Cerebellar nuclear complex (tissue), 1 donor: ENCODE data around the gene LBHD2.
A peak's percentile ranks its signal among the peaks of the same experiment; 100 is the strongest.
"Not testable (repeated sequence)": the region's sequence is repeated elsewhere in the genome, so short reads cannot be mapped to it uniquely, and the experiment has no call there.

Experiments
- DNase-seq, 2 experiments: peaks; one replicate each; lab custom pipeline; 2025; lab: John Stamatoyannopoulos, UW

The LBHD2 gene

GRCh38 chr14:103104389-103104653 is 20.3 kb downstream of the LBHD2 start:
- no peak for DNase-seq

GRCh38 chr14:103104654-103105452 is 20.8 kb downstream of the LBHD2 start:
- DNase-seq: peak in 1 of 2 experiments; percentile 4

GRCh38 chr14:103105580-103106150 is 21.7 kb downstream of the LBHD2 start:
- no peak for DNase-seq

- DNase-seq: no peak
These were observed 23.4 kb downstream of the LBHD2 start for GRCh38 chr14:103107455-103107854.

- no peak for DNase-seq
These were observed 24.1 kb downstream of the LBHD2 start for GRCh38 chr14:103107941-103108748.

GRCh38 chr14:103108749-103109207 is 24.8 kb downstream of the LBHD2 start:
- no peak for DNase-seq

GRCh38 chr14:103109535-103110441 is 25.8 kb downstream of the LBHD2 start:
- DNase-seq: no peak

GRCh38 chr14:103110681-103111231 is 26.7 kb downstream of the LBHD2 start:
- no peak for DNase-seq

GRCh38 chr14:103111232-103111868 is 27.3 kb downstream of the LBHD2 start:
- no peak for DNase-seq

GRCh38 chr14:103112400-103113243 is 28.6 kb downstream of the LBHD2 start:
- DNase-seq: no peak

GRCh38 chr14:103113303-103113702 is 29.3 kb downstream of the LBHD2 start:
- DNase-seq: no peak

- DNase-seq: no peak
These were observed 29.8 kb downstream of the LBHD2 start for GRCh38 chr14:103113774-103114173.

- not testable (repeated sequence) for DNase-seq
These were observed 31.2 kb downstream of the LBHD2 start for GRCh38 chr14:103115086-103115679.

GRCh38 chr14:103115845-103116572 is 32.0 kb downstream of the LBHD2 start:
- no peak for DNase-seq

- DNase-seq: no peak
These were observed 32.6 kb downstream of the LBHD2 start for GRCh38 chr14:103116636-103117035.

- not testable (repeated sequence) for DNase-seq
These were observed 33.5 kb downstream of the LBHD2 start for GRCh38 chr14:103117499-103117898.

- DNase-seq: no peak
These were observed 34.1 kb downstream of the LBHD2 start for GRCh38 chr14:103118018-103118662.

GRCh38 chr14:103118663-103119404 is 34.8 kb downstream of the LBHD2 start:
- DNase-seq: no peak
